CD4-positive, alpha-beta T cell treated with Interferon gamma for 1 hour (primary cell): ENCODE measurements around the gene IL11RA.

Experiments used
- DNase-seq: peaks from one replicate; pipeline ENCODE4 v3.0.0-alpha.2; 2020

Gene IL11RA

DNA sequence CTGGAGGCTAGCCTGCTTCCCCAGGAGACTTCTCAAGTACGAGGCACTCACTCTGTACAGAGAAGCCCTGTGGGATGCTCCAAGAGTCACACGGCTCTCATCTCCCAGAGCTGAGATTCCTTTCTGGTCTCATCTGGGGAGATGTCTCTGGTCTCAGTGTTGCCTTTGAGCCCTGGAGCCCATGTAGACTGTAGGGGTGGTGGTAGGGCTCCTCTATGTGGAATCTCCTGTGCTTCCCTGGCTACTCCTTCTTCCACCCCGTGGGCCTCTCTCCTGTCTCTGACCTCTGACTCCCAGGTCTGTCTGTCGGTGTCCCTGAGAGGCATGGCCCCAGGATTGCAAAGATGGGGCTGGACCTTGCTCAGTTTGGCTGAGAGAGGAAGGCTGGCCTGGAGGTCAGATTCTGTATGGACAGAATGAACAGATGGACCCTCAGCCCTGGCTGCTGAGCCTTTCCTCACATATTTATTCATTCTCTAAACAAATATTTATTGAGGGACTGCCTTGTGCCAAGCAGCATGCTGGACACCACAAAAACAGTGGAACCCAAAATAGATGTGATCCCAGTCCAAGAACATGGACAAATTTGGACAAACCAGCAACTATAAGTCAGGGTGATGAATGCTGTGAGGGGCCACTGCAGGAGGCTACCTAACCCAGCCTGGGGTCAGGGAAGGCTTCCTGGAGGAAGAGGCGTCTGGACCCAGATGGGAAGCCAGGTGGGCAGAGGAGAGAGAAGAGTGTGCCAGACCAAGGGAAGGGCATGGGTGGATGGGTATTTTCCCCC lies 36.5 kb downstream of the IL11RA start:
- DNase-seq, result no peak

DNA sequence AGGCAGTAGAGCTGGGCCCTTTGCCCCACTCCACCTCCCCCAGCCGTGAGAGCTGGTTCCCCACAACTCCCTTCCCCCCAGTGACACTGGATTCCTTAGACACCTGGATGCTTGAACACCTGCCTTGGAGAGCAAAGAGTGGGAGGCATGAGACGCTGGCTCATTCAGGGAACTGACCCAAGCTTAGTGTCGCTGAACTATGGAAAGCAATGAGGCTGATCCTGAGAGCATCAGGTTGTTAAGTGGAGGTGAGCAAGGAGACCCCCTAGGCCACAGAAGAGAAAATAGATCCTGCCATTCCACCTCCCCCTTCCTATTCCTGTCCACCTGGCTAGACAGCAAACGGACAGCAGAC lies 37.1 kb downstream of the IL11RA start:
- no peak for DNase-seq

DNA sequence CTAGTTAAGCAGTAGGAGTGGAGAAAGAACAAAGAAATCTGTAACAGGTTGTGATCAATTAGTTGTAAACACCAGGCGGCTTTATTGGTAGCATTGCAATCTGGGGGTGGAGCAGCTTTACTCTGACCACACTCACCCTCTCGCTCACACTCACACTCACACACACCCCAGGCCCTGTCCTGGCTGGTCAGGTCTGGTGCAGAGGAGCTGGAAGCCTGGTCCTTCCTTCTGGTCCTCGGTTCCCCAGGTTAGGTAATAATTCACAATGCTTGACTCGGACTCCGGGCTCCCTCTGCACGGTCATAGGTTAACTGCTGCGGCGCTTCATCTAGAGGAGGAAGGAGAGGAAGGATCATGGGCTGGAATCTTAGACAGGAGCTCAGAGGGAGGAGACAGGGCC lies 37.5 kb downstream of the IL11RA start:
- no peak for DNase-seq

DNA sequence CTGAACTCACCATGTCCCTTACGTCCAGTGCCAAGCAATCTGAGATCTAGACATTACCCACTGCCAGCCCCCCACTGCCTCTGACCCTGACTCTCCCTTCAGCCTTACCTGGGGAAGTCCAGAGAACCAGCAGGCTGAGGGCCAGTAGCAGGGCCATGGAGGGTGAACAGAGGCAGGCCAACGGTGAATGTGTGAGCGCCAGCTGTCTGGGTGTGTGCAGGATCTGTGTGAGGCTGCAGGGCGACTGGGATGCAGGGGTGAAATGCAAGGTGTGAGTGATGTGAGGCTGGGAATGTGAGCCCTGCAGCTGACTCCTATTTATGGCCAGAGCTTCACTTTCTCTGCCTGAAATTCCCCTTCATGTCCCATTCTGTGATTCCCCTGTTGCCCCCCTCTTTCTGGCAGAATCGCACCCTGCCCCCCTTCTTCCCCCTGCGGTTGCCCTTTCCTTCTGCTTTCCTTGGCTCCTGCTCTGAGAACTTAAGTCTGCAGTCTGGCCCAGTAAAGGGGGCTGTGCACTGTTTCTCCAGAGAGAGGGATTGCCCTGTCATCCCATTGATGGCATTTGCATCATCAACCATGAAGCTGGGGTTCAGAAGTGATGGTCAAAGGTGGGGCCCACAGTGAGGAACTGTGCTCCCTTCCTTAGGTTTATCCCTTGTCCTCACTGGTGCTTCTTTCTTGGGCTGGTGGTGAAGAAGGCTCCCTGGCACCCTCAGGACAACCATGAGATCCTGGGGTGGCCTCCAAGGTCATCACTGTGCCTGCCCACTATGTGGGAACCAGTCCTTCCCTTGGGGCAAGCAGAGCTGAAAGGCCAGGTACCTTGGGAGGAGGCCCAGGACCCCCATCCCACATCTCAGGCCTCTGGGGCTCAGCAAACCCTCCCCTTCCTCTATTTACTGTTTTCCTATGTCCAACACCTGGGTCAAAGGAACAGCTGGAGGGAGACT lies 39.3 kb downstream of the IL11RA start, which contains the start of gene CCL19:
CCL19 (minus strand) TSS at position 294 of the 953 bp plus-strand sequence; CDS start at position 157, 137 bp downstream.
- DNase-seq, result no peak

DNA sequence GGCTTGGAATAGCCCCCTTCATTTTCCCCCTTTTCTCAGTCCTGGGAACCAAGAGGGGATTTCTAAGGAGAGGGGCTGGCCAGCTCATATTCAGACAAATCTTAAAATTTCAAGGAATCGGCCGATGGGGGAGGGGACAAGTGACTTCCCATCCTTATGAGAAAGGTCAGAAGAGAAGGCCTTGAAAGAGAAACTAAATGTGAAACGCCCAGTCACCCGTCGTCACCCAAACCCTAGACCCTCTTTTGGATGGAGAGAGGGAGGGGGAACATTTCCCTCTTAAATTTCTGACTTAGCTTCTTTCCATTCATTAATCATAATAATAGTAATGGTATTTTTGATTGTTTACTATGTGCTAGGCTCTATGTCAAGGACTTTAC lies 39.9 kb downstream of the IL11RA start:
- no peak for DNase-seq

DNA sequence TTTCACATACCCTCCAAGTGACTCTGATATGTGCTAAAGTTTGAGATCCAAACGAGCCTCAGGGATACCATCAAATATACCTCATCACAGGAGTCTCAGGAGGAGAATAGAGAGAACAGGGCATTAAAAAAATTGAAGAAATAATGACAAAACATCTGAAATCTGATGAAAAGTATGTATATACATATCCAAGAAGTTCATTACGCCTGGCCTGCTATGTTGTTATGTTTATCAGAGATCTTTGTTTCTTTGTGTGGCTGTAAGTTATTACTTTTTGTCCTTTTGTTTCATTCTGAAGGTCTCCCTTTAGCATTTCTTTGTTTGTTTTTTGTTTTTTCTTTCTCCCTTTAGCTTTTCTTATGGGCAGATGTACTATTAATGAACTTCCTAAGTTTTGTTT lies 41.6 kb downstream of the IL11RA start:
- DNase-seq, result no peak

DNA sequence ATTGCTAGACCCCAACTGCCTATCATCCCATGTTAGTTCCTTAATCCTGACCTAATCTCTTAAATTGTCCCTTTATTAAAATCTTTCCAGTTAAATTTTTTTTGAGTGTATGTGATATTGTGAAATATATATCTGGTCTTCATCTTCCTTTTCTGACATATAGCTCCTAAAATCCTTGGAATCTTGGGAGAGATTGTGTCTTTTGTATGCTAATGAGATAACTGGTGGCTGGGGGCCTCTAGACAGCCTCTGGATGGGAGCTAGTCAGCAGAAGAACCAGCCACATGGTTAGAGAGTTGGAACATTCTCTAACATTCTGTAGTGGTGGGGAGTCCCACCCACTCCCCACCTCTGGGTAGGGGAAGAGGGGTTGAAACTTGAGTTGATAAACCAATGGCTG lies 42.8 kb downstream of the IL11RA start:
- no peak for DNase-seq

DNA sequence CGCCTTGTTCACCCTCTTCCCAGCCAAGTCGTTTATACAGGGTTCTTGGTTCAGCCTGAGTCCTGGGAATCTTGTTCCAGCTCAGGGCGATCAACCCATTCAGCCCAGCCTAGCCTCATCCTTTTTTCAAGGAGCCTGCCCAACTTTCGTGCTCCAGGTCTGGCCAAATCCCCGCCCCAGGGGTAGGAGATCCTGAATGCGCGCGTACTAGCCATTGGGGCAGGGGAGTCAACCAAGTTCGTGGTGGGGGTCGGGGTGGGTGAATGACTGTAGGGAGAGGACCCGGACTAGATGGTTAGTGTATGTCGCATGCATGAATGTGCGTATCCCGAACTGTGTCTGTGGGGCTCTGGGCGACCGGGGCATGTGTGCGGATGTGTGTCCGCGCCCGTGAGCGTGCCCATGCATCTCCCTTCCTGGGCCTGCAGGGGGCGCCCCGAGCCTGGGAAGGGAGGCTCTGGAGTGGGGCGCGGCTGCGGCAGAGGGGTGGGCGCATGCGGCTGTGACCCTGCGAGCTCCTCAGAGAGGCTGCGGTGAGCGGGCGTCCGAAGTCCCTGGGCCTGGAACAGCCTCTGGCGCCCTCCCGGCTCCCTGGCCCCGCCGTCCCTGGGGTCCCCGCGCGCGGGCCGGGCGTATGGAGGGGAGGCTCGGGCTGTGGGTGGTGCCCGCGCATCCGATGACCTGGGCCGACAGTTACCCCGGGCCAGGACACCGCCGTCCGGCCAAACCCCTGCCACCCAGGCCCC lies 49.2 kb downstream of the IL11RA start:
- peak; percentile 69 for DNase-seq

DNA sequence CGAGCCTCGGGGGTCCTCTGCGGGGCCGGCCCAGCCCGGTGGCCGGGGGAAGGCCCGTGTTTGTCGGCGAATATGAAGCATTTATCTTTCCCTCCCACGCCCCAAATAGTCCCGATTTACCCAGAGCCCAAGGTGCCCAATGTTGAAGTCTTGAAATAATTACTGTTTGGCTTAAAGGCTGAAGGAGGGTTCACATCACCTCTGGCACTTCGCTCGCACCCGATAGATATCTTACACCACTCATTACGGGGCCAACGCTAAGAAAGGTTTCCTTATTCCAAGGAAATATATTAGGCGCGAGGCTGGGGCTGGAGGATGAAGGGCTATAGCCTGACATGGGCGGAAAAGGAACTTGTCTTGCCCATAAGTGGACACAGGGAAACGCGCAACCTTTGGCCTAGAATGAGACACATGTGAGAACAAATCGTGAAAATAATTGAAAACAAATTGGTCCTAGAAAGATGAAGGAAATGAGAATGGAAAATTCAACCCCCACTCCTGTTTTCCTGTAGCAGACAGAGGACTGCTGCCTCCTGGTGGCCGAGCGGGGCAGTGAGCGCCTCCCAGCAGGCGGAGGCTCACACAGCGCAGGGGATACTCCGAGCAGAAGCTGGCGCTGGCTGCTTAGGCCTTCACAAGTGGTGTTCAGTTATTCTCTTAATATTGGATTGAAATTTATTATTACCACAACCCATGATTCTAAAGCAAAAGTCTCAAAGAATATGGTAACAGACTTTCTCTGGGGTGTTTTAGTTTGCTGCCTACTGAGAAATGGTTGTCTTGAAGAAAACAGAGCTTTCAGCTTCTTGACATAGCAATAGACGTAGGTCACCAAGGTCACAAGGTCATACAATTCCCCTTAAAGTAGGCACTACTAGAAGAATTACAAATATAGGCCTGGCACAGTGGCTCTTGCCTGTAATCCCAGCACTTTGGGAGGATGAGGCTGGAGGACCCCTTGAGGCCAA lies 50.1 kb downstream of the IL11RA start:
- DNase-seq, result peak; percentile 67

DNA sequence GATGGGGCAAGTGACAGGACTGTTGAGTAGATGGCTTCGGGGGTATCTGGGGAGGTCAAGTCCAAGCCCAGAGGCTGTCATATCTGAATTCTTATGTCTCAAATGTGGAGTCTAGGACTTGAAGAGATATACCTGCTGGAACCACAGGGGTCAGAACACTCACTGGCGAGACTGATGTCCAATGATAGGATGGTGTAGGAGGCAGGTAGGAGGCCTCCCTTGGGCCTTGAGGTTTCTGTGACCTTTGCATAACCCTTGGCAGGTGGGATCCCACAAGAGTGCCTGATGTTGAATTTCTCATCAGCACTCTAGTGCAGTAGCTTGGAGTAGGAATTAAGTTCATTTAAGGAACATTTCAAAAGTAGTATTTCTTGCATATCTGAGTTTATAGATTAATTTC lies 55.1 kb downstream of the IL11RA start:
- no peak for DNase-seq

DNA sequence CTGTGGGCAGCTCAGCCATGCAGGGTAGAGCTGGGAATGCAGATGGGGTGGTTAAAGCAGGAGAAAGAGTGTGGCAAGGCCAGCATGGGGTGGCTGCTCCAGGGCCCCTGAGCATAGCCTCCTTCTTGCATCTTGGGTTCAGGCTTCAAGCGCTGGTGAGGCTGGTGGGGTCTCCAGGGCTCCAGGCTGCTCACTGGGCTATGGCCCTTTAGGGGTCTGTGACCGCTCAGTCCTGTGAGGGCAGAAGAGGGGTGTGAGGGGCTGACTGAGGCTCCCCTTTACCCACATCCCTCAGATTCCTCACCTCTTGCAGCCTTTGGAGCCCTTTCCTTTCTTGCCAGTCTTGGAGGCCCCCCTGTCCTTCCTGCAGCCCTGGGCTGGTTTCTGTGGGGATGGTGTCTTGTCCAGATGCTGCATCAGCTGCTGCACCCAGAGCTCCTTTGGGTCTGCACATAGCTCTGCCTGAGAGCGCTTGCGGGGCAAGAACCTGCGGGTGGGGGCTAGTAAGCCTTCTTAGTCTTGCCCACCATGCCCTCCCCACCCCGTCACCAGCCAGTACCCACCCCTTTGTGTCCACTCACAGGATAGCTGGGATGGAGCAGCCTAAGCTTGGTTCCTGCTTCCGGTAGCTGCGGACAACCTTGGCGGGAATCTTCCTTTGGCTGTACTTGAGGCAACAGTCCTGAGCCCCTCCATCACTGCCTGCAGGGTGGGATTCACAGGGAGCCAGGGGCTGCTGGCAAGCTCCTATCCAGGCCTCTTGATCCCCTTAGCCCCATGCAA lies 57.4 kb downstream of the IL11RA start:
- DNase-seq, result no peak

DNA sequence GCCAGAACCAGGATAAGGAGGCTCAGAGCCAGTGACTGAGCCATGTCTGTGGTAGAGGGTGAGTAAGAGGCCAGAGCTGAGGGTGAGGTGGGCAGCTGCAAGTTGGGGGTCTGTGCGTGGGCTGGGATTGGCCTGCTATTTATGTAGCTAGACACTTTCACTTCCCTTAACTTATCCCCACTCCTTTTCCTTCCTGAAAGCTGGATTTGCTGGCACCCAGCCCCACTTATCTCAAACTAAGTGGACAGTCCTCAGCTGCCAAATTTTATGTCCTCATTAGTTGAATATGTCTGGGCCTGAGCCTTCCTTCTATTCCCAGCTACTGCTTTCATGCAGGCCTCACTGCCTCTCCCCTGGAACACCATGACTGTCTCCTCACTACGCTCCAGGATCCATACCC lies 58.0 kb downstream of the IL11RA start, which contains the start of gene CCL21:
CCL21 (minus strand) TSS at position 114 of the 400 bp plus-strand sequence; CDS start at position 44, 70 bp downstream.
- no peak for DNase-seq
